GM13976 (cell line): ENCODE measurements around the gene WDR1.

ENCODE experiments used
- DNase-seq: peaks from one replicate; pipeline ENCODE4 v3.0.0; 2012; ENCODE audit warnings: low spot score
- CTCF ChIP-seq: IDR thresholded peaks from 2 replicates; pipeline ENCODE4 v1.5.1; 2012; ENCODE audit warnings: borderline replicate concordance, mild to moderate bottlenecking; ENCODE audit not compliant: insufficient read depth; ENCODE audit errors: extremely low read depth, missing control alignments, control extremely low read depth
- in situ Hi-C: fragments of 300-500 bp; cut with MboI; formaldehyde crosslinking; loops from one replicate; pipeline ENCODE4 v1.12.0; 2022; ENCODE audit warnings: low sequenced_read_pairs, mixed read lengths, inconsistent platforms; ENCODE audit not compliant: unreplicated experiment

The WDR1 gene

GRCh38 chr4:10040049-10040892 lies 76.3 kb downstream of the WDR1 start:
- TF ChIP-seq CTCF: no peak
- in situ Hi-C loops: no loop called here
- DNase-seq: no peak

GRCh38 chr4:10036807-10037342 lies 79.7 kb downstream of the WDR1 start:
- no peak for TF ChIP-seq CTCF
- no peak for DNase-seq
- in situ Hi-C loops: no loop called here

- no peak for TF ChIP-seq CTCF
- DNase-seq: no peak
- in situ Hi-C loops: no loop called here
Measured at GRCh38 chr4:10035130-10035529, 81.5 kb downstream of the WDR1 start.

GRCh38 chr4:10034612-10035104 lies 81.9 kb downstream of the WDR1 start:
- in situ Hi-C loops: no loop called here
- no peak for TF ChIP-seq CTCF
- DNase-seq: no peak

- in situ Hi-C loops: no loop called here
- no peak for DNase-seq
- TF ChIP-seq CTCF: no peak
Measured at GRCh38 chr4:10034136-10034535, 82.5 kb downstream of the WDR1 start.

GRCh38 chr4:10033191-10033881 lies 83.3 kb downstream of the WDR1 start:
- TF ChIP-seq CTCF: no peak
- no peak for DNase-seq
- in situ Hi-C loops: no loop called here
